Stimulated activated naive B cell treated with anti-CD40 and anti-IgM and Interleukin-4, amounts not matched to agents 10 μg/mL and 1 μg/mL and 100 μg/mL, for 72 hours (primary cell): ENCODE measurements around the gene NCKIPSD.
"Not testable (repeated sequence)": the region's sequence is repeated elsewhere in the genome, so short reads cannot be mapped to it uniquely, and the experiment has no call there.

ENCODE experiments used
- ATAC-seq, 2 donors: fragments of 150-1000 bp; cut with Tn5 transposase; replicated peaks; 2 replicates each; pipeline ENCODE4 v1.10.0; 2021; ENCODE audit warnings: moderate library complexity in 1 of 2
- DNase-seq: peaks from one replicate; pipeline ENCODE4 v3.0.0; 2021
- H3K27ac Mint-ChIP-seq: one replicate; pipeline ENCODE4 v1.8.0; 2022; ENCODE audit warnings: mild to moderate bottlenecking, mixed read lengths
- H3K27me3 Mint-ChIP-seq, 2 donors: one replicate each; pipeline ENCODE4 v1.8.0; 2022; ENCODE audit warnings: mixed read lengths in 2 of 2
- H3K36me3 Mint-ChIP-seq, 2 donors: one replicate each; pipeline ENCODE4 v1.8.0; 2022; ENCODE audit warnings: mixed read lengths in 2 of 2, mild to moderate bottlenecking in 1 of 2
- H3K4me1 Mint-ChIP-seq, 2 donors: one replicate each; pipeline ENCODE4 v1.8.0; 2022; ENCODE audit warnings: mixed read lengths in 2 of 2, mild to moderate bottlenecking in 1 of 2
- H3K4me3 Mint-ChIP-seq, 2 donors: one replicate each; pipeline ENCODE4 v1.8.0; 2022; ENCODE audit warnings: mild to moderate bottlenecking in 2 of 2, mixed read lengths in 2 of 2, moderate library complexity in 1 of 2
- H3K9me3 Mint-ChIP-seq, 2 donors: one replicate each; pipeline ENCODE4 v1.8.0; 2022; ENCODE audit warnings: mixed read lengths in 2 of 2, mild to moderate bottlenecking in 1 of 2

NCKIPSD gene

GRCh38 chr3:48685603-48686511 is at the start of gene NCKIPSD:
NCKIPSD (minus strand) TSS chr3:48685915; CDS start chr3:48685807, 108 bp downstream.
- ATAC-seq (peak; percentile 88 to 93), DNase-seq (peak; percentile 79)
- H3K4me3 Mint-ChIP-seq: peak within 1 kb of the TSS; percentile 89 to 91
- H3K36me3 Mint-ChIP-seq: peaks cover 25 to 41% of the 10 kb centered on the region in 2 donors
- H3K4me1 Mint-ChIP-seq: peaks cover 16 to 46% of the 10 kb centered on the region in 2 donors
- peak within 1 kb of the TSS; percentile 88 for H3K27ac Mint-ChIP-seq
- H3K9me3 Mint-ChIP-seq: no peaks in the 10 kb centered on the region
- no peaks in the 10 kb centered on the region for H3K27me3 Mint-ChIP-seq

- H3K36me3 Mint-ChIP-seq, DNase-seq, H3K27ac Mint-ChIP-seq, H3K9me3 Mint-ChIP-seq, H3K4me3 Mint-ChIP-seq, H3K27me3 Mint-ChIP-seq, ATAC-seq: not testable (repeated sequence)
- peaks cover 4 to 10% of the 10 kb centered on the region in 2 donors for H3K4me1 Mint-ChIP-seq
Measured at GRCh38 chr3:48735075-48735767, 49.5 kb upstream of the NCKIPSD start.

GRCh38 chr3:48734541-48734940 is 48.8 kb upstream of the NCKIPSD start:
- not testable (repeated sequence) for H3K9me3 Mint-ChIP-seq, H3K36me3 Mint-ChIP-seq, ATAC-seq, H3K27me3 Mint-ChIP-seq, H3K4me1 Mint-ChIP-seq, H3K4me3 Mint-ChIP-seq, DNase-seq, H3K27ac Mint-ChIP-seq

GRCh38 chr3:48733752-48734518 is 48.2 kb upstream of the NCKIPSD start:
- not testable (repeated sequence) for ATAC-seq

GRCh38 chr3:48727511-48727910 is 41.8 kb upstream of the NCKIPSD start:
- H3K4me3 Mint-ChIP-seq: no peak overlapping the region
- DNase-seq (no peak), ATAC-seq (no peak)
- H3K27ac Mint-ChIP-seq: no peak overlapping the region
- H3K9me3 Mint-ChIP-seq: peaks cover 0 to 1% of the 10 kb centered on the region in 2 donors
- H3K4me1 Mint-ChIP-seq: no peaks in the 10 kb centered on the region
- H3K27me3 Mint-ChIP-seq: no peaks in the 10 kb centered on the region
- peaks cover 3% of the 10 kb centered on the region in 2 donors for H3K36me3 Mint-ChIP-seq

More at GRCh38 chr3:48733752-48734518, 48.2 kb upstream of the NCKIPSD start:
- not testable (repeated sequence) for DNase-seq, H3K9me3 Mint-ChIP-seq, H3K27me3 Mint-ChIP-seq, H3K4me3 Mint-ChIP-seq, H3K36me3 Mint-ChIP-seq, H3K4me1 Mint-ChIP-seq, H3K27ac Mint-ChIP-seq

- not testable (repeated sequence) for ATAC-seq, H3K36me3 Mint-ChIP-seq, DNase-seq, H3K9me3 Mint-ChIP-seq, H3K27ac Mint-ChIP-seq, H3K4me1 Mint-ChIP-seq, H3K27me3 Mint-ChIP-seq, H3K4me3 Mint-ChIP-seq
Measured at GRCh38 chr3:48725185-48725855, 39.6 kb upstream of the NCKIPSD start.

- DNase-seq (no peak), ATAC-seq (no peak)
- H3K9me3 Mint-ChIP-seq: peaks cover 0 to 1% of the 10 kb centered on the region in 2 donors
- H3K27ac Mint-ChIP-seq: no peak overlapping the region
- no peaks in the 10 kb centered on the region for H3K4me1 Mint-ChIP-seq
- H3K4me3 Mint-ChIP-seq: no peak overlapping the region
- H3K36me3 Mint-ChIP-seq: peaks cover 3% of the 10 kb centered on the region in 2 donors
- H3K27me3 Mint-ChIP-seq: no peaks in the 10 kb centered on the region
Measured at GRCh38 chr3:48723725-48724124, 38.0 kb upstream of the NCKIPSD start.

- not testable (repeated sequence) for H3K4me1 Mint-ChIP-seq, H3K36me3 Mint-ChIP-seq, H3K9me3 Mint-ChIP-seq, H3K4me3 Mint-ChIP-seq, H3K27ac Mint-ChIP-seq, ATAC-seq, DNase-seq, H3K27me3 Mint-ChIP-seq
Measured at GRCh38 chr3:48723293-48723692, 37.6 kb upstream of the NCKIPSD start.

- H3K4me3 Mint-ChIP-seq: peak within 1 kb of the TSS; percentile 94 to 96
- peak; percentile 99 to 100 for ATAC-seq
- DNase-seq: peak; percentile 97
- peaks cover 12 to 33% of the 10 kb centered on the region in 2 donors for H3K4me1 Mint-ChIP-seq
- peaks cover 0 to 3% of the 10 kb centered on the region in 2 donors for H3K9me3 Mint-ChIP-seq
- H3K27ac Mint-ChIP-seq: peak within 1 kb of the TSS; percentile 97
- peaks cover 11 to 24% of the 10 kb centered on the region in 2 donors for H3K36me3 Mint-ChIP-seq
- H3K27me3 Mint-ChIP-seq: no peaks in the 10 kb centered on the region
Measured at GRCh38 chr3:48716982-48717746, 31.4 kb upstream of the NCKIPSD start, which contains the start of gene IP6K2. IP6K2 (minus strand) TSS chr3:48717221; CDS start chr3:48695291, 21,930 bp downstream.

- H3K9me3 Mint-ChIP-seq: peaks cover 0 to 3% of the 10 kb centered on the region in 2 donors
- ATAC-seq (peak; percentile 21 to 22), DNase-seq (no peak)
- peak overlapping the region; percentile 94 to 96 for H3K4me3 Mint-ChIP-seq
- H3K36me3 Mint-ChIP-seq: peaks cover 14 to 28% of the 10 kb centered on the region in 2 donors
- peaks cover 15 to 36% of the 10 kb centered on the region in 2 donors for H3K4me1 Mint-ChIP-seq
- H3K27me3 Mint-ChIP-seq: no peaks in the 10 kb centered on the region
- peak overlapping the region; percentile 97 for H3K27ac Mint-ChIP-seq
Measured at GRCh38 chr3:48716508-48716981, 30.8 kb upstream of the NCKIPSD start.

GRCh38 chr3:48715174-48715800 is 29.6 kb upstream of the NCKIPSD start:
- no peak for DNase-seq
- Mint-ChIP-seq H3K4me1 (peaks cover 18 to 44% of the 10 kb centered on the region in 2 donors), H3K4me3 (peak overlapping the region; percentile 94 to 96), H3K27ac (peak overlapping the region; percentile 84), H3K27me3 (no peaks in the 10 kb centered on the region), H3K9me3 (peaks cover 0 to 3% of the 10 kb centered on the region in 2 donors), H3K36me3 (peaks cover 24 to 33% of the 10 kb centered on the region in 2 donors)
- ATAC-seq: no peak

GRCh38 chr3:48711727-48712126 is 26.0 kb upstream of the NCKIPSD start:
- DNase-seq (no peak), ATAC-seq (no peak)
- Mint-ChIP-seq H3K36me3 (peaks cover 27 to 38% of the 10 kb centered on the region in 2 donors), H3K4me1 (peaks cover 24 to 57% of the 10 kb centered on the region in 2 donors), H3K9me3 (no peaks in the 10 kb centered on the region), H3K27ac (no peak overlapping the region), H3K4me3 (no peak overlapping the region), H3K27me3 (no peaks in the 10 kb centered on the region)
